GM12878 (cell line): ENCODE measurements around the gene TLE3. TPM values are rescaled to one million over a fixed set of nuclear protein-coding genes. Genes with fewer than 3 reads are reported as not detected.

Experiments used
- ATAC-seq: fragments of 200-7000 bp; cut with Tn5 transposase; 3 replicates; pipeline ENCODE4 v1.9.1; 2020; ENCODE audit warnings: mild to moderate bottlenecking, moderate library complexity
- BruUV-seq: library from RNA; stranded (reverse); fragments of 400-500 nt; replicated peaks from 2 replicates; lab custom pipeline; 2021; lab: Mats Ljungman, UMichigan
- CTCF ChIA-PET: fragments of 300-600 bp; sonication (Branson Sonifier 250); formaldehyde crosslinking; extraction: SDS; loops from one replicate; lab custom pipeline; 2021; ENCODE audit warnings: inconsistent platforms; lab: Yijun Ruan, JAX
- POLR2A ChIA-PET: fragments of 350-600 bp; formaldehyde crosslinking; extraction: SDS; loops from one replicate; lab custom pipeline; 2021; ENCODE audit warnings: inconsistent platforms; lab: Charles Lee
- RAD21 ChIA-PET: fragments of 300-600 bp; sonication (Branson Sonifier 250); formaldehyde crosslinking; loops from one replicate; lab custom pipeline; 2023; ENCODE audit warnings: antibody characterized with exemption; ENCODE audit not compliant: unreplicated experiment; lab: Charles Lee
- SMC1A ChIA-PET: fragments of 300-600 bp; sonication (Branson Sonifier 250); formaldehyde crosslinking; loops from one replicate; lab custom pipeline; 2023; ENCODE audit not compliant: unreplicated experiment, uncharacterized antibody; lab: Charles Lee
- DNase-seq: peaks from one replicate; pipeline ENCODE4 v3.0.0-alpha.2; 2011; ENCODE audit warnings: low read depth, low spot score
- FAIRE-seq: peaks from 3 replicates; lab custom pipeline; 2011; peaks lifted over from hg19 to GRCh38; lab: Jason Lieb, UNC
- H2AFZ ChIP-seq: 2 replicates; pipeline ENCODE4 v1.6.0; 2011; ENCODE audit warnings: low read depth, low read length, control low read depth; ENCODE audit not compliant: control insufficient read depth
- H3K27ac ChIP-seq: 2 replicates; pipeline ENCODE4 v1.5.1; 2011; ENCODE audit warnings: control low read depth; ENCODE audit not compliant: control insufficient read depth, insufficient read depth
- H3K27me3 ChIP-seq, 2 experiments: replicated peaks in 1 of 2; 2 replicates each; pipeline versions ENCODE4 v1.6.0 to v1.6.1; 2011; ENCODE audit warnings: low read length in 1 of 2; ENCODE audit not compliant: control insufficient read depth in 2 of 2, insufficient read depth in 2 of 2
- H3K36me3 ChIP-seq, 2 experiments: 2 replicates each; pipeline ENCODE4 v1.5.1; 2011; ENCODE audit warnings: low read length in 1 of 2; ENCODE audit not compliant: control insufficient read depth in 2 of 2, insufficient read depth in 2 of 2
- H3K4me1 ChIP-seq: 2 replicates; pipeline ENCODE4 v1.6.1; 2011; ENCODE audit warnings: mild to moderate bottlenecking, low read length, moderate library complexity, mixed read lengths; ENCODE audit not compliant: control insufficient read depth, insufficient read depth
- H3K4me2 ChIP-seq: 2 replicates; pipeline ENCODE4 v1.6.0; 2011; ENCODE audit warnings: control low read depth; ENCODE audit not compliant: control insufficient read depth, insufficient read depth
- H3K4me3 ChIP-seq: fragments of 200-600 bp; sonication (generic); 2 replicates; pipeline ENCODE4 v1.5.1; 2016
- H3K79me2 ChIP-seq: 2 replicates; pipeline ENCODE4 v1.6.0; 2011; ENCODE audit warnings: low read length; ENCODE audit not compliant: control insufficient read depth, insufficient read depth
- H3K9ac ChIP-seq: 2 replicates; pipeline ENCODE4 v1.8.0; 2011; ENCODE audit warnings: low read length, control low read depth, mixed read lengths; ENCODE audit not compliant: control insufficient read depth, insufficient read depth
- H3K9me3 ChIP-seq: replicated peaks from 3 replicates; pipeline ENCODE4 v1.5.1; 2011; ENCODE audit warnings: mild to moderate bottlenecking, low read length; ENCODE audit not compliant: control insufficient read depth, insufficient read depth
- H4K20me1 ChIP-seq: 2 replicates; pipeline ENCODE4 v1.6.0; 2011; ENCODE audit not compliant: control insufficient read depth, insufficient read depth
- CREM ChIP-seq: IDR thresholded peaks from 2 replicates; pipeline ENCODE4 v1.6.1; 2014; ENCODE audit warnings: antibody characterized with exemption, low read depth
- CTCF ChIP-seq, 3 experiments: IDR thresholded peaks in 2 of 3; conservative IDR thresholded peaks in 1 of 3; 2 replicates each; pipeline ENCODE4 v1.5.1; 2011; ENCODE audit warnings: low read depth in 3 of 3, low read length in 3 of 3, mild to moderate bottlenecking in 3 of 3, control low read depth in 2 of 3, moderate library complexity in 2 of 3, inconsistent platforms in 1 of 3, mixed read lengths in 1 of 3; ENCODE audit not compliant: control insufficient read depth in 2 of 3, insufficient read depth in 1 of 3; ENCODE audit errors: extremely low read depth in 1 of 3
- HDAC6 ChIP-seq: fragments of 200-600 bp; sonication (generic); IDR thresholded peaks from one replicate; pipeline ENCODE4 v1.8.0; 2017; ENCODE audit warnings: antibody characterized with exemption; ENCODE audit not compliant: unreplicated experiment
- NFYA ChIP-seq: IDR thresholded peaks from 2 replicates; pipeline ENCODE4 v1.6.1; 2011; ENCODE audit warnings: low read depth, mild to moderate bottlenecking, low read length, improper control_type of control experiment, borderline replicate concordance
- POLR2AphosphoS5 ChIP-seq: IDR thresholded peaks from 2 replicates; pipeline ENCODE4 v1.6.1; 2011; ENCODE audit warnings: mild to moderate bottlenecking, low read length, inconsistent platforms
- SUPT20H ChIP-seq: IDR thresholded peaks from 2 replicates; pipeline ENCODE4 v1.6.1; 2011; ENCODE audit warnings: low read depth, mild to moderate bottlenecking, low read length, moderate library complexity, borderline replicate concordance; ENCODE audit not compliant: control insufficient read depth
- SUZ12 ChIP-seq: fragments of 200-600 bp; sonication (generic); IDR thresholded peaks from one replicate; pipeline ENCODE4 v1.6.1; 2018; ENCODE audit warnings: antibody characterized with exemption, mild to moderate bottlenecking; ENCODE audit not compliant: unreplicated experiment
- ZNF592 ChIP-seq: fragments of 450-650 bp; IDR thresholded peaks from 2 replicates; pipeline ENCODE4 v1.6.1; 2017; ENCODE audit warnings: mild to moderate bottlenecking, moderate library complexity
- WGBS: methylation state at CpG from one replicate; pipeline ENCODE4 v1.1.6; 2016; ENCODE audit warnings: low lambda C conversion rate; ENCODE audit not compliant: insufficient replicate concordance, insufficient coverage; ENCODE audit errors: missing lambda C conversion rate; 5-methylcytosine and 5-hydroxymethylcytosine counted together
- in situ Hi-C: fragments of 300-500 bp; cut with MboI; formaldehyde crosslinking; loops from 9 replicates; pipeline ENCODE4 v1.14.3; 2018; ENCODE audit warnings: mixed read lengths
- intact Hi-C: fragments of 100-400 bp; cut with micrococcal nuclease; formaldehyde crosslinking; loops from one replicate; pipeline ENCODE4 v1.14.2; 2022; ENCODE audit not compliant: unreplicated experiment
- polyA plus RNA-seq, 11 experiments: library from polyadenylated mRNA; depleted of rRNA in 4 of 11; unstranded in 6 of 11; stranded (reverse) in 5 of 11; fragments of >200 nt; fragmentation: Nextera tagmentation in 4 of 11; fragmentation: Illumina TruSeq in 1 of 11; extraction: Ambion mirVana in 4 of 11; extraction: Trizol in 1 of 11; gene quantifications; 1 replicate in 1 of 11; 2 replicates in 10 of 11; pipeline versions ENCODE4 v1.2.1 to v1.2.3, GENCODE V29; 2011 to 2016; ENCODE audit warnings: inconsistent platforms in 2 of 11, missing spikeins in 2 of 11, low read depth in 1 of 11
- total RNA-seq, 4 experiments: library from RNA; depleted of rRNA in 3 of 4; stranded (reverse); fragments of >200 nt in 3 of 4; fragmentation: Illumina TruSeq in 1 of 4; extraction: Trizol in 1 of 4; gene quantifications; 2 replicates each; pipeline versions ENCODE4 v1.2.1 to v1.2.3, GENCODE V29; 2013 to 2021
- TF ChIP-seq, protein P1 (sequence below): IDR thresholded peaks from 2 replicates; pipeline ENCODE4 v1.6.1; 2012; ENCODE audit warnings: low read depth, low read length, improper control_type of control experiment

TLE3 gene
- total and polyA plus RNA-seq, 10 of the 15 experiments (the other 5 are each of a cell fraction or from before 2014, with no cell fraction given), result 1.2 to 65.5 (median 9.7) TPM

- Histone ChIP-seq H4K20me1 (no peaks in the 10 kb centered on the region; the same call in 1 of the 2 replicates), H3K27me3 (no peaks in the 10 kb centered on the region), H3K9ac (no peak overlapping the region), H3K79me2 (no peaks in the 10 kb centered on the region), H3K9me3 (no peaks in the 10 kb centered on the region), H3K36me3 (peaks cover 32 to 34% of the 10 kb centered on the region in 2 experiments), H2AFZ (no peak overlapping the region), H3K4me3 (no peak overlapping the region), H3K4me1 (no peaks in the 10 kb centered on the region), H3K27ac (no peak overlapping the region), H3K4me2 (no peak overlapping the region)
- TF ChIP-seq HDAC6 (no peak), CTCF (IDR thresholded peaks at IDR 0.05 in 2 of 3, conservative IDR thresholded peaks at IDR 0.05 in 1 of 3; ENCODE audit: control insufficient read depth in 2 of 3, extremely low read depth in 1 of 3, insufficient read depth in 1 of 3, low read depth in 3 of 3, low read length in 3 of 3) (no peak), ZNF592 (no peak), SUZ12 (no peak), SUPT20H (no peak), CREM (no peak), NFYA (no peak), POLR2AphosphoS5 (no peak)
- TF ChIP-seq, protein P1, sequence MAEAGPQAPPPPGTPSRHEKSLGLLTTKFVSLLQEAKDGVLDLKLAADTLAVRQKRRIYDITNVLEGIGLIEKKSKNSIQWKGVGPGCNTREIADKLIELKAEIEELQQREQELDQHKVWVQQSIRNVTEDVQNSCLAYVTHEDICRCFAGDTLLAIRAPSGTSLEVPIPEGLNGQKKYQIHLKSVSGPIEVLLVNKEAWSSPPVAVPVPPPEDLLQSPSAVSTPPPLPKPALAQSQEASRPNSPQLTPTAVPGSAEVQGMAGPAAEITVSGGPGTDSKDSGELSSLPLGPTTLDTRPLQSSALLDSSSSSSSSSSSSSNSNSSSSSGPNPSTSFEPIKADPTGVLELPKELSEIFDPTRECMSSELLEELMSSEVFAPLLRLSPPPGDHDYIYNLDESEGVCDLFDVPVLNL, result no peak
- intact Hi-C loops (no loop called here), in situ Hi-C loops (no loop called here)
- DNase-seq (no peak), ATAC-seq (no peak), FAIRE-seq (no peak)
- POLR2A ChIA-PET, result no interaction called here
- no TSS peak for BruUV-seq
- 94% methylated on average over 7 of the region's 7 CpGs for WGBS
- RAD21 ChIA-PET, result no interaction called here
- SMC1A ChIA-PET, result no interaction called here
- CTCF ChIA-PET, result no interaction called here
These were observed 46.7 kb downstream of the TLE3 start for GRCh38 chr15:70050970-70051369.
